Endodermal cell (in vitro differentiated cells): ENCODE results near the gene NPLOC4. TPM values are rescaled to one million over a fixed set of nuclear protein-coding genes. Genes with fewer than 3 reads are reported as not detected.

Experiments used
- DNase-seq: peaks from one replicate; pipeline ENCODE4 v3.0.0-alpha.2; 2017
- H3K27ac ChIP-seq: 2 replicates; pipeline ENCODE4 v1.5.1; 2013; ENCODE audit warnings: mild to moderate bottlenecking, low read depth, low read length, moderate library complexity
- H3K27me3 ChIP-seq: 2 replicates; pipeline ENCODE4 v1.6.1; 2013; ENCODE audit warnings: mild to moderate bottlenecking, low read length, moderate library complexity; ENCODE audit not compliant: insufficient read depth, control insufficient read depth, poor library complexity, severe bottlenecking
- H3K36me3 ChIP-seq: 2 replicates; pipeline ENCODE4 v1.7.0; 2013; ENCODE audit warnings: mild to moderate bottlenecking, low read length, moderate library complexity; ENCODE audit not compliant: control insufficient read depth, insufficient read depth
- H3K4me1 ChIP-seq: one replicate; pipeline ENCODE4 v1.7.0; 2013; ENCODE audit warnings: low read length; ENCODE audit not compliant: control insufficient read depth, insufficient read depth
- H3K4me3 ChIP-seq: 2 replicates; pipeline ENCODE4 v1.5.1; 2013; ENCODE audit warnings: mild to moderate bottlenecking, low read length, moderate library complexity
- H3K9ac ChIP-seq: 2 replicates; pipeline ENCODE4 v1.6.1; 2013; ENCODE audit warnings: mild to moderate bottlenecking, low read length, moderate library complexity; ENCODE audit not compliant: poor library complexity, severe bottlenecking; ENCODE audit errors: extremely low read depth
- H3K9me3 ChIP-seq: 2 replicates; pipeline ENCODE4 v1.6.1; 2013; ENCODE audit warnings: mild to moderate bottlenecking, low read length, moderate library complexity; ENCODE audit not compliant: control insufficient read depth
- H3K27ac Mint-ChIP-seq: 2 replicates; pipeline ENCODE4 v1.8.0; 2020; ENCODE audit warnings: mixed read lengths
- H3K27me3 Mint-ChIP-seq: 2 replicates; pipeline ENCODE4 v1.8.0; 2021; ENCODE audit warnings: mild to moderate bottlenecking, mixed read lengths; ENCODE audit not compliant: insufficient read depth
- H3K36me3 Mint-ChIP-seq: 2 replicates; pipeline ENCODE4 v1.8.0; 2020; ENCODE audit warnings: low read depth, mixed read lengths
- H3K4me1 Mint-ChIP-seq: 2 replicates; pipeline ENCODE4 v1.8.0; 2020; ENCODE audit warnings: mixed read lengths
- H3K4me3 Mint-ChIP-seq: 2 replicates; pipeline ENCODE4 v1.8.0; 2020; ENCODE audit warnings: mild to moderate bottlenecking, moderate library complexity, mixed read lengths
- H3K9me3 Mint-ChIP-seq: 2 replicates; pipeline ENCODE4 v1.8.0; 2020; ENCODE audit warnings: mild to moderate bottlenecking, mixed read lengths
- CTCF ChIP-seq: fragments of 200-600 bp; sonication (generic); conservative IDR thresholded peaks from 2 replicates; pipeline ENCODE4 v1.5.0; 2021; ENCODE audit warnings: antibody characterized with exemption, mild to moderate bottlenecking
- WGBS, 2 experiments: methylation state at CpG; one replicate each; pipeline versions ENCODE4 v1.1.5 to v1.1.7; 2013; ENCODE audit warnings: missing lambda C conversion rate in 2 of 2, mixed read lengths in 1 of 2; ENCODE audit not compliant: insufficient coverage in 1 of 2, insufficient read length in 1 of 2; 5-methylcytosine and 5-hydroxymethylcytosine counted together
- total RNA-seq, 2 donors: library from RNA; stranded (reverse); fragmentation: NEBNext Ultra II Directional in 1 of 2; extraction: Animal tissue kit (Norgen Biotek cat#: 25700) in 1 of 2; gene quantifications; 2 replicates in 1 of 2; 3 replicates in 1 of 2; pipeline ENCODE4 v1.2.1, GENCODE V29; 2021

The NPLOC4 gene
- total RNA-seq, 2 donors from 2014 or later, result 113 to 118 TPM

DNA sequence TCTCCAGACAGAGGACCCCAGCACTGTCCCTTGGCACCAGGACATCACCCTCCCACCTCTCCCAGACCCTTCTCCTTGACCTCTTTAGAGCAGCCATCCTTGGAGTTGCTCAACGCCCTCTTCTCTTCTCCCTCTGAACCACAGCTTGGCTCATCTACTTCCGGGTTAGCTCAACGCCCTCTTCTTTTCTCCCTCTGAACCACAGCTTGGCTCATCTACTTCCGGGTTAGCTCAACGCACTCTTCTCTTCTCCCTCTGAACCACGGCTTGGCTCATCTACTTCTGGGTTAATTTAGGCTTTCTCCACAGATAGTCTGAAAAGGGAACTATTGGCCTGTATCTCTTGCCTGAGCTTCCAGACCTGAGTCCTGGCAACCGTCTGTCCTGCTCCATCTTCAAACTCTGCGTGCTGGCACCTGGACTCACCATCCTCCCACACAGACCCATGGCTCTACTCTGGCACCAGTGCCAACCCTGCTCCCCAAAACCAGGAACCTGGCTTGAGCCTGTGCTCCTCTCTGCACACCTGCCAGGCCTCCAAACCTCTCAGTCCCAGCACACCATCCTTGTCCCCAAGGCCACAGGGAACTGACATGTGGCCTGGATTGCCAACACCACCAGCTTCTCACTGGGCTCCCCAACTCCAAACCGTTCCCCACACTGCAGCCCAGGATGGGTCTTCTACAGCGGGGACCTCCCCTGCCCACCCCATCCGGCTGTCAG, 59.5 kb downstream of the NPLOC4 start:
- Histone ChIP-seq H3K36me3 (peaks cover 73% of the 10 kb centered on the region), H3K9me3 (no peaks in the 10 kb centered on the region), H3K27ac (peak overlapping the region; percentile 21), H3K4me1 (no peaks in the 10 kb centered on the region), H3K4me3 (no peak overlapping the region), H3K27me3 (no peaks in the 10 kb centered on the region), H3K9ac (no peak overlapping the region)
- H3K27ac Mint-ChIP-seq, result peak overlapping the region; percentile 82
- H3K4me3 Mint-ChIP-seq, result no peak overlapping the region
- H3K9me3 Mint-ChIP-seq, result no peaks in the 10 kb centered on the region
- WGBS, 2 experiments, result 94 to 99% methylated on average over 10 to 11 of the region's 11 CpGs
- no peaks in the 10 kb centered on the region for H3K27me3 Mint-ChIP-seq
- H3K4me1 Mint-ChIP-seq, result peaks cover 14% of the 10 kb centered on the region
- TF ChIP-seq CTCF, result no peak
- peaks cover 77% of the 10 kb centered on the region for H3K36me3 Mint-ChIP-seq
- DNase-seq, result no peak

GRCh38 chr17:81576621-81577277, 60.2 kb downstream of the NPLOC4 start:
- H3K4me1 ChIP-seq, result no peaks in the 10 kb centered on the region
- H3K27ac Mint-ChIP-seq, result peak overlapping the region; percentile 82

DNA sequence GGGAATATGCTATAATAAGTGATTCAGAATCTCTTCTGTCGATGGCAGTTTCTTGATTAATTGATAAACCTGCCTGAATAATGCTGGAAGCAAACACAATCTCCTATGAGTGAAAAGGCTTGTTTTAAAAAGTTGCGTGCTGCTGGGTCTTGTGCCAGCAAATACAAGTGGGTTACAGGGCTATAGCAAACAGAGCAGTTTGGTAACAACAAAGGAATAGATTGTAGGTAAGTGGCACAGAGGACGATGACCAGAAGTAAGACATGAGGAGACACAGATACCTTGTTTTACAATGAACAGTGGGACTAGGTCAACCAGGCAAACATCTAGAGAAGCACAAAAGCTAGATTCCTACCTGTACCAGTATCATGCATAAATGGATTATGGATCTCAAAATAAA, 61.1 kb downstream of the NPLOC4 start:
- H3K4me1 ChIP-seq, result no peaks in the 10 kb centered on the region
- no peak for TF ChIP-seq CTCF
- 97 to 100% methylated on average over 2 to 3 of the region's 3 CpGs for WGBS, 2 experiments
- no peak overlapping the region for H3K4me3 ChIP-seq
- DNase-seq, result no peak
- Mint-ChIP-seq H3K27me3 (no peaks in the 10 kb centered on the region), H3K4me3 (no peak overlapping the region), H3K36me3 (peaks cover 74% of the 10 kb centered on the region), H3K4me1 (peaks cover 14% of the 10 kb centered on the region), H3K27ac (no peak overlapping the region), H3K9me3 (no peaks in the 10 kb centered on the region)
- no peaks in the 10 kb centered on the region for H3K27me3 ChIP-seq
- peaks cover 74% of the 10 kb centered on the region for H3K36me3 ChIP-seq
- no peak overlapping the region for H3K9ac ChIP-seq
- no peaks in the 10 kb centered on the region for H3K9me3 ChIP-seq
- H3K27ac ChIP-seq, result no peak overlapping the region

More at GRCh38 chr17:81576621-81577277, 60.2 kb downstream of the NPLOC4 start:
- no peaks in the 10 kb centered on the region for H3K27me3 ChIP-seq
- no peak overlapping the region for H3K9ac ChIP-seq
- Mint-ChIP-seq H3K36me3 (peaks cover 74% of the 10 kb centered on the region), H3K27me3 (no peaks in the 10 kb centered on the region), H3K4me3 (no peak overlapping the region), H3K9me3 (no peaks in the 10 kb centered on the region), H3K4me1 (peaks cover 14% of the 10 kb centered on the region)
- no peaks in the 10 kb centered on the region for H3K9me3 ChIP-seq
- DNase-seq, result no peak
- H3K4me3 ChIP-seq, result no peak overlapping the region
- H3K27ac ChIP-seq, result peak overlapping the region; percentile 21
- 88 to 96% methylated on average over 10 to 17 of the region's 17 CpGs for WGBS, 2 experiments
- no peak for TF ChIP-seq CTCF
- H3K36me3 ChIP-seq, result peaks cover 69% of the 10 kb centered on the region
